GM18870 (cell line): ENCODE measurements around the gene MSL3B.

ENCODE experiments used
- ATAC-seq: cut with Tn5 transposase; IDR thresholded peaks from one replicate; pipeline ENCODE4 v1.9.1; 2021; ENCODE audit warnings: moderate library complexity; ENCODE audit not compliant: unreplicated experiment

Gene MSL3B

GRCh38 chr2:233835230-233836186 is 32.7 kb downstream of the MSL3B start:
- ATAC-seq: no peak

DNA sequence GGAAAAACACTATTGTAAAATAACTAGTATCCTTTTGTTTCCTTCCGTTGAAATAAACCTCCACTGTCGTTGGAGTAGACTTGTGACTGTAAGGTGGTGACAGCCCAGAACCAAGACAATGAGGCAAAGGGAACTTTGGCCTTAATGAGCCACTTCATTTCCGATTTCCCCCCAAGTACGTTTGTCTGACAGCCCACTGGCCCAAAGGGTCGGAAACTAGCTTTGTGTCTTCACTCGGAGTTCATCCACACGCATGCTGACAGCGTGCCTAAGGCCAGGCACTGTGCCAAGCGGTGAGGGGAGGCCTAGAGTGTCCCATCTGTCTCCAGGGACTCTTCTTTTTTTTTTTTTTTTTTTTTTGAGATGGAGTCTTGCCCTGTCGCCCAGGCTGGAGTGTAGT is 34.8 kb downstream of the MSL3B start:
- ATAC-seq: no peak

DNA sequence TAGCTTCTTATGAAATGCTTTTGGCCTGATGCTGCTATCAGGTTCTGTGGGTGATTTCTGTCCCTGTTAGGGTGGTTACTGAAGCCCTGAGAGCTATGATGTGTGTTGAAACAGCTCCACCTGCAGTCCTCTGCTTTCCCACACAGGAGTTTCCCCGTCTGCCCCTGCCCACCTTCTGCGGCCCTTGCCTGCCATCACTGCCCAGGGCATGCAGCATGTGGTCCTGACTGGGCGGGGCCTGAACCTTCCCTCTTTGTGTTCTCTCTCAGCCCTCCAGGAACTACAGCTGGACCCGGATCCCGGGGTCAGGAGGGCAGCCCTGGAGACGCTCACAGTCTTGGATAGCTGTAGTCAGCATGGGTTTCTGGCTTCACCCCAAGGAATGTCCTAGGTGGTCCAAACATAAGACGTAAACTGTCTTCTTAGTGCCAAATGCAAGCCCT is 35.3 kb downstream of the MSL3B start:
- ATAC-seq: no peak

DNA sequence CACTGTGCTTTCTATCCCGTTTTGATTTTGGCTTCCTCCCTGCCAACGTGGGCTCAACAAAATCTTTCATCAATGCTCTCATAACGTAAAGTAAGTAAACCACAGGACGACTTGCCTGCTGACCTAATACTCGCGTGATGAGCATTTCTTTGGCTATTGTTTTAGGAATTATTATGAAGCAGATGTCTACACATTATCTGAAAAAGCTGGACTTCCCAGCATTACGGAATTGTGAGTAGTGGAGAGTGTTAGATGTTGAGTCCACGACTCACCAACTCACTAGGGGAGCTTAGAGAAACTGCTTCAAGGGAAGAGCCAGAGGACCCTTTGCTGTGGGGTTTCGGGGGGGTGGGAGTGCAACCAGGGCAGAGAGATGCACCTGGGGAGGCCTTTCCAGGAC is 35.8 kb downstream of the MSL3B start:
- ATAC-seq: no peak

DNA sequence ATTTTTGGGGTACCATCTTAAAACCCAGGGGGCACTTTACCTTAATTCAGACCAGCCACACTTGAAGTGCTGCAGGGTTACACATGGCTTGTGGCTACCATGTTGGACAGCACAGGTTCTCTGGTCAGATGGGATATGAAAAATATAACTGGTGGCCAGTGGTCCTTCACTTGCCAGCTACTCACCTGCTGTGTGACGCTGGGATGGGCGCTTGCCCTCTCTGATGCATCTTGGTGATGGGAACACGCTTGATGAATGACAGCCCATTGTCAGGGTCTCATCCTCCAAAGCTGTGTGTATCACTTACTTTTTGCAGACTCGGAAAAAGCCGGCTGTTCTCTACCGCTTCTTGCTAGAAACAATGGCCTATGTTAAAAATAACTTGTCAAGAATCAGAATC is 36.3 kb downstream of the MSL3B start:
- no peak for ATAC-seq

- no peak for ATAC-seq
These were observed 37.0 kb downstream of the MSL3B start for GRCh38 chr2:233831011-233831721.

DNA sequence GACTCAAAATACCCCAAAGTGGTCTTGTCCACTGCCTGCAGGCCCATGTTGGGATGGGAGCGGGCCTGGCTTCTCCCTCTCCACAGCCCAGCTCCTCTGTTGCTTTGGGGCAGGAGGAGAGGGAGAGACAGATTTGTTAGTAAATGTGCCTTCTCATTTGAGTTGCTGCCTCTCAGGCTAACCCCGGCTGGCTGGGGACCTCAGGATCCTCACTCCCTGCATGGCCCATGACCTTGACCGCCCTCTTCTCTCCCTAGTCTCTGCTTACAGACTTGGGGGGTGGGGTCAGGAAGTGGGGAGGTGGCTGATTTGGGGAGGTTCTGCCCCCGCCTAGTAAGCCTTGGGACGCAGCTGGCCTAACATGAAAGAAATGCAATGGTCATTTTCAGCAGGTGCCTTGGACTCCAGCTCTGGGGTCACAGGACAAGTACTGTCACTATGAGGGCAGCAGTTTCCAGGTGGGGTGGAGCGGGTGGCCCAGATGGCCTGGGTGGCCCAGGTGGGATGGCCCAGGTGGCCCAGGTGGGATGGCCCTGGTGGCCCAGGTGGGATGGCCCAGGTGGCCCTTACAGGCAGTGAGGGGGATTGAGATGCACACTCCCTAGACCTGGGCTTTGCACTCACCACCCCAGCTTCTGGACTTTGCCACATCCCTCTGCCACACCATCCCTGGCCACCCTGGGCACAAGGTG is 37.9 kb downstream of the MSL3B start:
- ATAC-seq: no peak

DNA sequence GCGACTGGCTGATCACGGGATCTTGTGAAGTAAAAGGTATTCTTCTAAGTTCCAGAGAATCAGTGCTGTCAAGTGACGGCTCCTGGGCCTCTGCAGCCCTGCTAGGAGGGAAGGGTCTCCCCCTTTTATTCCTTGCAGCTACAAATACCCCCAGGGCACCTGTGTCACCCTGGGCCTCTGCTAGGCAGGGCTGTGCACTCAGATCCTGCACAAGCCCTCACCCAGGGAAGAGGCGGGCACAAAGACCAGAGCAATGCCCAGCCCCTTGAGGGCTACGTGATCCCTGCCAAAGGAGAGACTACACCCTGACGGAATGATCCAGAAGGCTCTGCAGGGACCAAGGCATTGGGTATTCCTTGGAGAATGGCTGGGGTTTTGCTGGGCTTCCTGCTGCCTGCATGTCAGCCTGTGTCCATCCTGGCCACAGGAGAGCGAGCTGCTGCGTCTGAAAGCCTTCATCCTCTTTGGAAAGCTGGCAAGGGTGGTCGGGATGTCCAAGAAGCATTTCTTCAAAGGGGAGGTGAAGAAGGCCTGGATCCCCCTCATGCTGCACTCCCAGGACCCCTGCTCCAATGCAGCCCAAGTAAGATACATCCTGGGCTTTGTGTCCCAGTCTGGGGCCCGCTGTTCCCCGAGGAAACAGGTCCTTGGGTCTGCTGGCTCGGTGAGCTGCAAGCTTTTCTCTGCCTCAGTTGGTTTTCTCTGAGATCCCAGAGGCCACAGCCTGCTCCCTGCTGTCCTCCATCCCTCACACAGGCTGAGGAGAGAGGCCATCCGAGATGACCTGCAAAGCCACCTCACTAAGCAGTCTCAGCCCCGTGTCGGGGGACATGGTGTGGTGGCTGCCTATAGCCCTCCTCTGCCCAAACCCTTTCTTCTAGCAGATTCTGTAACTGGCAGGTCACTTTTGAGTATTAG is 38.7 kb downstream of the MSL3B start:
- no peak for ATAC-seq

DNA sequence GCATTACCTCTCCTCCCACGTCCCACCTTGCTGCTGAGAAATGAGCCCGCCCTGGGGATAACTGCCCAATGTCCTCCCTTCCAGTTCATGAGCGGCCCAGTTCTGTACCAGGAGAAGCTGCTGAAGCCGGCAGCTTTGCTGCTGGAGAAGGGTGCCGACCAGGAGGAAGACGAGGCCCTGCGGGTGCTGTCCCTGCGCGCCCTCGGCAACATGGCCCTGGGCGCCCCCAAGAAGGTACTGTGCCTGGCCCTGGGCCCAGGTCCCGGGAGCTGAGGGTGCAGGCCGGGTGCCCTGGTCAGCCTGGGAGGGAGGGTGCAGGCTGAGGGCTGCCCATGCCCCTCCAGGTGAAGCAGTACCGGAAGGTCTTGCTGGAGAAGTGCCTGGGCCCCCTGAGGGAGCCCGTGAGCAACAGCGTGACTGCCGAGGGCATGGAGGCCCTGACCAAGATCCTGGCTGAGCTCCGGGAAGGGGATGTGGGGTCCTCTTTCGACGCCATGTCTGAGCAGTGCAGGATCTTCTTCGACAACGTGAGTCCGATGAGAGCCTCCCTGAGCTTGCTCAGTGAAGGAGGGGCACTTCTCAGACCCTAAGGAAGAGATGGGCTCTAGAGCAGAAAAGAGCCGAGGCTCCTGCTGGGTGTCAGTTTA is 39.5 kb downstream of the MSL3B start:
- no peak for ATAC-seq

DNA sequence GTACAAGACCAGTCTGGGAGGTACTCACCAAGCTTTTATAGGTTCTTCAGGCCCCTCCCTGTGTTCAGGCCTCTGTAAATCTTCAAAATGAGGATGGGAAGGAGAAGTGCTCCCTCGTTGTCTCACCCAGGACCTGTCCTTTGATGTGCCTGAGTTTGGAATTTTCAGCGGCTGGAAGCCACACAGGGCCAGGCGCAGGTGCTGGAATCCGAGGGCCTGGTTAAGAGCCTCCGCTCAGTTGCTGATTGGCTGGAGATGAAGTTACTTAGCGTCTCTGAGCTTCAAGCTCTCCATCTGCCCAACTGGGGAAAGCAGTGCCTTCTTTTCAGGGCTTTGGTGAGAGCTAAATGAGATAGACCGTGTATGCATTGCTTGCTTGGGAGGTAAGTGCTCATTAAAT is 43.8 kb downstream of the MSL3B start:
- no peak for ATAC-seq

- no peak for ATAC-seq
These were observed 44.5 kb downstream of the MSL3B start for GRCh38 chr2:233823731-233824121.

DNA sequence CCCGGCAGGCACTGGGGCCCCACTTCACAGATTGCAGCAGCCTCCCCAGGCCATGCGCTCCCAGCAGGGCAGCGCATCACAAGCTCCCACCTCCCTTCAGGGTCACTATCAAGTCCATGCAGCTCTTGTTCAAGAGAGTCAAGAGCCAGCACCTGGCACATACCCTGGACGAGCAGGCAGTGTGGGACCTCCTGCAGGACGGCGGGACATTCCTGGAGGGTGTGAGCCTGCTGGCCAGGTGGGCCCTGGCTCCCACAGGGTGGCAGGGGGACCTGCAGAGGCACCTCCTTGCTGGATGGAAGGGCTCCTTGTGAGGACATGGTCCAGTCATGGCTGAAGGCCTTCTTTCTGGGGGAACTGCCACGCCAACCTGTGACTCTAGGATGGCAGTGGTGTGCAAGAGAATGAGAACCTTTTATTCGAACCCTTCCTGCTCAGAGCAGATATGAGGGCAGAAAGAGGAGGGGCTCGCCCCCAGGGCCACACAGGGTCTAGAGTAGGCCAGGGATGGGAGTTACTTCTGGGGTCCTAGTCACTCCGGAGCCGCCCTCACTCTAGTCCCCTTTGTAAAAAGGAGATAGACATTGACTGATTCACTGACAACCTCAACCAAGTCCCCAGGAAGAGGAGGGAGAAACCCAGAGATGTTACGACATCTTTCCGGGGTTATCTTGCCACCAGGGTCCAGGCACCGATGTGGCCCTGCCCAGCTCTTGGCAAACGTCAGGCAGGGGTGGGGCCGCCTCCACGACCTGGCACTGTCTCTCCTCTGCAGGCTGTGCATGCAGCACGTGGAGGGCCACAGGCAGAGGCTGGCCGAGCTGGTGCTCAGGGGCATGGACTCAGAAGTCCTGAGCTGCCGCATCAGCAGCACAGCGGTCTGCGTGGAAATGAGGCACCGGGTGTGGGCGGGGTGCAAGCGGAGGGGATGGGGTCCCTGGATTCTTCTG is 45.1 kb downstream of the MSL3B start:
- no peak for ATAC-seq

DNA sequence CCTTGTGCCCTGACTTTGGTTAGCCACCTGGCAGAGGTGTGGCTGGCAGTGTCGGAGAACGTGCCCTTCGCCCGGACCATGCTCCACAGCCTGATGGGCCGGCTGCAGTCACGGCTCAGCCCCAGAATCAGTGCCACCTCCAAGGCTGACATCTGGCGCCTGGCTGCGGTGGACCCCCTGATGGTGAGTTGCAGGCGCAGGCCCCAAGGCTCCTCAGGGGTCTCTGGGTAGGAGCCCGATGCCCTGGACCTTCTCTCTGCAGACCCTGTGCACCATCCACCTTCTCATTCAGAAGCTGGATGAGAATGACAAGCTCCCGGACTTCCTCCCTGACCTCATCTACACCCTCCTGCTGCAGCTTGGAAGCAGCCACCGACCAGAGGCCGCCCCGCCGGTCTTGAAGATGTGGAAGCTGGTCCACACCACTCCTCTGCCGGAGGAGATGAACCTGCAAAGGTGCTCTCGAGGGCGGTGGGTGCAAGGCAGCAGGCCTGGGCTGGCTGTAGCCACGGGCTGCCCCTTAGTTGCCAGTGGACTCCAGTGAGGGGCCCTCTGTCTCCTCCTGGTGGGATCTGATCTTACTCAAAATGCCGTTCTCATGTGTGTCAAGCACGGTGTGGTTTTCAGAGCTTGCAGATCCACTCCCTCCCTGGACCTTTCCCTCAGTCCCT is 46.0 kb downstream of the MSL3B start:
- ATAC-seq: no peak

GRCh38 chr2:233821709-233822100 is 46.5 kb downstream of the MSL3B start:
- ATAC-seq: no peak

DNA sequence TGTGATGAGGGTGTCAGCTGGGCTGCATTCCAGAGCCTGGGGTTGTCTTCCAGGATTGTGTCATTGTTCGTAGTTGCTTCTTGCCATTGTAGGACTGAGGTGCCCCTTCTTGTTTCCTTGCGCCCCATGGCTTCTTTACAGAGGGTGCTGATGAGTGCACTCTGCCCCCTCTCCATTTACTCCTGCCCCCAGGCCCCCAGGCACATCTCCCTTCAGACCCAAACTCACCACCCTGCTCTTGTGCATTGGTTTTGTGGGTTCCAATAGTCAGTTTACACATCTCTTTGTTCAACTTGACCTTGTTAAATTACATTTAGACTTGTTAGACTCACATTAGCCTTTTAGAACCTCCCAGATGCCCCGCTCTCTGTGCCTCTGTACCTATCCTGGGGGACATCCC is 47.0 kb downstream of the MSL3B start:
- ATAC-seq: no peak

- no peak for ATAC-seq
These were observed 47.4 kb downstream of the MSL3B start for GRCh38 chr2:233820774-233821105.

GRCh38 chr2:233819884-233820773 is 48.1 kb downstream of the MSL3B start:
- no peak for ATAC-seq
